Heart right ventricle (tissue), 16 donors: ENCODE results near the gene MGAT5. TPM values are rescaled to one million over a fixed set of nuclear protein-coding genes. Genes with fewer than 3 reads are reported as not detected.

Source experiments
- ATAC-seq, 8 donors: fragments of 200-7000 bp; cut with Tn5 transposase; one replicate each; pipeline ENCODE4 v1.9.1; 2020; ENCODE audit warnings: mild to moderate bottlenecking in 8 of 8, moderate library complexity in 8 of 8, moderate number of reproducible peaks in 1 of 8
- DNase-seq, 2 donors: peaks; one replicate each; pipeline ENCODE4 v3.0.0-alpha.2; 2020
- H3K27ac ChIP-seq, 10 donors: fragments of 200-600 bp; sonication (generic) in 2 of 10; one replicate each; pipeline versions ENCODE4 v1.5.0 to v1.8.0; 2020 to 2022; ENCODE audit warnings: mild to moderate bottlenecking in 3 of 10
- H3K27me3 ChIP-seq, 7 donors: fragments of 200-600 bp; one replicate each; pipeline ENCODE4 v1.8.0; 2021 to 2022; ENCODE audit warnings: mild to moderate bottlenecking in 2 of 7
- H3K36me3 ChIP-seq, 9 donors: fragments of 200-600 bp; sonication (generic) in 1 of 9; one replicate each; pipeline versions ENCODE4 v1.5.0 to v1.8.0; 2020 to 2022; ENCODE audit warnings: mild to moderate bottlenecking in 2 of 9
- H3K4me1 ChIP-seq, 9 donors: fragments of 200-600 bp; sonication (generic) in 1 of 9; one replicate each; pipeline versions ENCODE4 v1.5.0 to v1.8.0; 2020 to 2022; ENCODE audit warnings: mild to moderate bottlenecking in 4 of 9
- H3K4me3 ChIP-seq, 10 donors: fragments of 200-600 bp; sonication (generic) in 2 of 10; one replicate each; pipeline versions ENCODE4 v1.5.0 to v1.8.0; 2020 to 2022; ENCODE audit warnings: mild to moderate bottlenecking in 7 of 10, moderate library complexity in 2 of 10
- H3K9me3 ChIP-seq, 11 donors: fragments of 200-600 bp in 10 of 11; sonication (generic) in 2 of 11; one replicate each; pipeline versions ENCODE4 v1.5.0 to v1.8.0; 2013 to 2022; ENCODE audit warnings: mild to moderate bottlenecking in 2 of 11, control low read depth in 1 of 11, moderate library complexity in 1 of 11
- CTCF ChIP-seq, 9 donors: fragments of 200-600 bp; sonication (generic) in 2 of 9; IDR thresholded peaks; one replicate each; pipeline versions ENCODE4 v1.5.0 to v1.8.0; 2021 to 2022; ENCODE audit warnings: antibody characterized with exemption in 9 of 9, mild to moderate bottlenecking in 5 of 9, moderate library complexity in 1 of 9
- WGBS, 2 donors: extraction: QIAGEN DNeasy Blood & Tissue Kit; methylation state at CpG; one replicate each; pipeline ENCODE4 v1.1.7; 2013; ENCODE audit warnings: inconsistent platforms in 1 of 2; 5-methylcytosine and 5-hydroxymethylcytosine counted together
- intact Hi-C, 10 donors: fragments of 100-400 bp; cut with DNase I; formaldehyde crosslinking; loops; one replicate each; pipeline versions ENCODE4 v1.11.1 to v1.14.2; 2022
- polyA plus RNA-seq, 2 donors: library from polyadenylated mRNA; stranded (reverse); fragments of 200-250 nt; gene quantifications; one replicate each; pipeline ENCODE4 v1.2.3, GENCODE V29; 2013
- total RNA-seq, 10 donors: library from RNA; stranded (reverse); fragmentation: NEBNext Ultra II Directional in 3 of 10; extraction: Animal tissue kit (Norgen Biotek cat#: 25700) in 3 of 10; gene quantifications; one replicate each; pipeline versions ENCODE4 v1.2.1 to v1.2.4, GENCODE V29; 2021 to 2023
- donor health status: Arrhythmogenic right ventricular cardiomyopathy.
- donor health status: ischemic (EF 13 %, LVEDD 7.1; RV severe dilation, severe dysfunction).
- donor health status: healthy with polysubstance abuse.
- donor health status: DM: no; HTN: yes; CAD: no.
- donor health status: DM: no; HTN: no; CAD: no.
- donor health status: ischemic (EF 25% LVEDD 6.9; RV normal size, moderate dysfunction).
- donor health status: ischemic (EF 25% LVEDD 5.7; RV mildly dilated, moderate dysfunction).
- donor health status: healthy.
- donor health status: DM: yes; HTN: yes; CAD: no.
- donor health status: Ischemic cardiomyopathy.
- donor health status: ischemic (EF 35%, LVEDD 5.7; RV mildly dilated, moderate dysfunction).
- donor health status: nonischemic (EF 11% LVEDD 7.7; RV severe dilation, severe dysfunction).
- donor health status: DM: yes; HTN: yes; CAD: no.
- donor health status: PGD.
- donor health status: ischemic (EF 29% LVEDD 5.4; RV normal size, mild dysfunction).
- donor health status: nonischemic (EF 23%, LVEDD 6.1; RV moderate dilation, normal function).

Gene MGAT5
- total and polyA plus RNA-seq, 12 donors = 6.4 to 111 (median 92.2) TPM

- peaks cover 0 to 9% (median 0%) of the 10 kb centered on the region in 11 donors for H3K9me3 ChIP-seq
- TF ChIP-seq CTCF (IDR thresholded peaks at IDR 0.05) = no peak
- peaks cover 9 to 73% (median 60%) of the 10 kb centered on the region in 9 donors for H3K4me1 ChIP-seq
- no peak overlapping the region for H3K4me3 ChIP-seq
- 95 to 96% methylated on average over 8 of the region's 8 CpGs for WGBS, 2 donors
- H3K36me3 ChIP-seq = peaks cover 0 to 3% (median 0%) of the 10 kb centered on the region in 9 donors
- no peak for ATAC-seq
- H3K27me3 ChIP-seq = no peaks in the 10 kb centered on the region
- DNase-seq = no peak
- no peak overlapping the region for H3K27ac ChIP-seq
- intact Hi-C loops = no loop called here
These were observed 37.6 kb upstream of the MGAT5 start for GRCh38 chr2:134216152-134216829.

- WGBS, 2 donors = 77 to 80% methylated on average over 2 of the region's 2 CpGs
- TF ChIP-seq CTCF (IDR thresholded peaks at IDR 0.05) = no peak
- Histone ChIP-seq H3K4me3 (no peak overlapping the region), H3K27ac (peak overlapping the region in 1 of 10 donors; percentile 66), H3K9me3 (peaks cover 0 to 9% (median 0%) of the 10 kb centered on the region in 11 donors), H3K4me1 (peaks cover 9 to 83% (median 64%) of the 10 kb centered on the region in 9 donors), H3K36me3 (peaks cover 0 to 3% (median 0%) of the 10 kb centered on the region in 9 donors), H3K27me3 (no peaks in the 10 kb centered on the region)
- DNase-seq (no peak), ATAC-seq (no peak)
- intact Hi-C loops = no loop called here
These were observed 36.5 kb upstream of the MGAT5 start for GRCh38 chr2:134217351-134217750.

GRCh38 chr2:134217924-134218323 lies 35.9 kb upstream of the MGAT5 start:
- H3K27ac ChIP-seq = peak overlapping the region in 1 of 10 donors; percentile 66
- H3K9me3 ChIP-seq = peaks cover 0 to 9% (median 0%) of the 10 kb centered on the region in 11 donors
- DNase-seq = no peak
- no peak overlapping the region for H3K4me3 ChIP-seq
- H3K27me3 ChIP-seq = no peaks in the 10 kb centered on the region
- 91 to 92% methylated on average over 1 of the region's 1 CpG for WGBS, 2 donors
- ATAC-seq = no peak
- intact Hi-C loops = no loop called here
- TF ChIP-seq CTCF (IDR thresholded peaks at IDR 0.05) = no peak
- H3K4me1 ChIP-seq = peaks cover 6 to 83% (median 60%) of the 10 kb centered on the region in 9 donors
- peaks cover 0 to 3% (median 0%) of the 10 kb centered on the region in 9 donors for H3K36me3 ChIP-seq

- H3K4me3 ChIP-seq = no peak overlapping the region
- peaks cover 6 to 81% (median 55%) of the 10 kb centered on the region in 9 donors for H3K4me1 ChIP-seq
- intact Hi-C loops = no loop called here
- DNase-seq (no peak), ATAC-seq (peak in 1 of 8 donors; percentile 25)
- peak overlapping the region in 3 of 10 donors; percentile 66 to 78 (median 68) for H3K27ac ChIP-seq
- no peaks in the 10 kb centered on the region for H3K27me3 ChIP-seq
- peaks cover 0 to 9% (median 0%) of the 10 kb centered on the region in 11 donors for H3K9me3 ChIP-seq
- peaks cover 0 to 3% (median 0%) of the 10 kb centered on the region in 9 donors for H3K36me3 ChIP-seq
- 88 to 89% methylated on average over 3 of the region's 3 CpGs for WGBS, 2 donors
- TF ChIP-seq CTCF (IDR thresholded peaks at IDR 0.05) = no peak
These were observed 35.5 kb upstream of the MGAT5 start for GRCh38 chr2:134218414-134218813.
